Measurements from ENCODE around the gene CD101.

Gene CD101

DNA sequence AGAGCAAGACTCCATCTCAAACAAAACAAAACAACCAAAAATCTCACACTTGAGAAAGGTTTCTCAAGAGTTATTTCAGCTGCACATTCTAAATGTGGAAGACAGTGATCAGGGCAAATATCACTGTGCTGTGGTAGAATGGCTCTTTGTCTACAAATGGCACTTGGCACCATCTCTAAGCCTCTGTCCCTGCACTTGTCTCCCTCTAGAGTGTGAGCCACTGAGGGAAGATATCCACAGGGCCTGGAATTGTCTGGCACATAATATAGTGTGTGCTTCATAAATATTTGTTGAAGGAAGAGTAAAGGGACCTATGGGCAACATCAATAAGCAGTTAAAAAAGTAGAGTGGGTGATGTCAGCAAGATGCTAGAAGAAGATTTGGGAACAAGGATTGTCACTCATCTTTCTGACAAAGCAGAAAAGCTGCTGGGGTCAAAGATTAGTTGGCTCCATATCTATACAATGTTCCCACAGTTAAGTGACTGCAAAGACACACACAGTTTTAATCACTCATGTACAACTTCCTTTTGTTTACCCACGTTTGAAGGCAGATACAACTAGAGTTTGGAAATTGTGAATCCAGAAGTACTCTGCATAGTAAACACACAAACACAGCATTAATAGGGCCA, 19.1 kb downstream of the CD101 start:
- no peak for DNase-seq

DNA sequence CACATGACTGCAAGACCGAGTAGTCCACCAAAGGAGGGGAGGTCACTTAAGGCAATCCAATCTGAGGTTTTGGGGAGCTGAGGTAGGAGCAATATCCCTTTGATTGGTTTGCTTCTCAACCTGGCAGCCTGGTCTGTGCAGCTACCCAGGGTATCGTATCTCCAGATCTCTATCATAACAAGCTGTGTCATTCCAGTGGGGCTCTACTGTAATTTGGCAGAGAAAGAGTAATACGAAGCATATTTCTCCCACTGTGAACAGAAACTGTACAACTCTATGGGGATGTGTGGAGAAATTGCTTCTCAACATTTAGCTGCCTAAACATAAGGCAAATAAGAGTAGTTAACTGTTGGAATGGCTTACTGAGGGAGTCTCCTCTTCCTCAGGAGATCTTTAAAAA, 20.6 kb downstream of the CD101 start:
- no peak for DNase-seq

- no peak for DNase-seq
These were observed 24.0 kb downstream of the CD101 start for GRCh38 chr1:117025568-117025967.

DNA sequence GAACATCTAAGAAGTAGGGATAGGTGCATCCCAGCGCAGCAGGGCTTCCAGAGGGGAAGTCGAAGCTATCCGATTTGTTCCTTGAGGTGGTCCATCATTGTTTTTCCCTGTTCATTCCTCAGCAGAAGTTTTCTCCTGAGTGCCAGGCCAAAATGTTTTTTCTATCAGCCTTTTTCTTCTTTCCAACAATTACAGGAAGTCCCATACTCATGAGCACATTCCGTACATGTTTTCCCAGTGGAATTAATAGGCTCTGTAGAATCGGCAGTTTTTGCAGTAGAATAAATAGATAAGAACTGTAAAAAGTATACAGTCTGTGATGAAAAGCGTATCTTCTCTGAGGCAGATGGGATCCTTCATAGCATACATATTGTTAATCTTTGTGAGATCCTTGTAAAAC, 24.8 kb downstream of the CD101 start:
- DNase-seq = no peak

DNA sequence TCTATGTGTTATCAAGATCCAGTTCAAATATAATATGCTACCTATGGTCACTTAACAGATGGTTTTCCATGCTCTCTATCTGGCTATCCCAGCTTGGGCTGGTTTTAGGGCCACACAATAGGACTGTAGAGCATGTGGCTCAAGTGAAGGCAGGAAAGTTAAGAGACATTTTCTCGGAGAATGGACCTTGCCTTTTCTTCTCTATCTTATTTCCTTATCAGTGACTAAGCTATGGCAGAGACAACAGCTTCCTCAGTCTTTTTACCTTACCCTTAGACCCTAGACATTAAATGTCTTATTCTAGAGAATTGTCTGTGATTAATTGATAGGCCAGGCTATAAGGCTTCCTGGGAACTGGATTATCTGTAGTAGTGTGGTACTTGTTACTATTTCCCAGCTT, 28.1 kb downstream of the CD101 start:
- DNase-seq = no peak

- no peak for DNase-seq
These were observed 28.8 kb downstream of the CD101 start for GRCh38 chr1:117030271-117030877.

DNA sequence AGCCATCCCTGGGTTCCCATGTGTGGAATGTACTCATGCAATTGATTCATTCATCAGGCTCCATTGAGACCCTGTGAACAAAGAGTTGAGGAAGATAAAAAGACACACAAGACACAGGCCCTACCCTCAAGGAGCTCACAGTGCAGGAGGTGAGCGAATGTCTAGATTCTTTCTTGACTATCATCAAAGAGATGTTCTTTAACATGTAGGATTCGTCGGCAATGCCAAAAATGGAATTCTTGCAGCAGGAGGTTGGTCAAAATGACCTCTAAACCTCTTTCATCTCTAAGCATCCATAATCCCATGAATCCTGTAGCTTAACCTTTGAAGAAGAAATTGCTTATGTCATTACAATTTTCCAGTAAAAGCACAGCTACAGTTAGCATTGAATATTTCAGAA, 30.7 kb downstream of the CD101 start:
- DNase-seq = no peak

DNA sequence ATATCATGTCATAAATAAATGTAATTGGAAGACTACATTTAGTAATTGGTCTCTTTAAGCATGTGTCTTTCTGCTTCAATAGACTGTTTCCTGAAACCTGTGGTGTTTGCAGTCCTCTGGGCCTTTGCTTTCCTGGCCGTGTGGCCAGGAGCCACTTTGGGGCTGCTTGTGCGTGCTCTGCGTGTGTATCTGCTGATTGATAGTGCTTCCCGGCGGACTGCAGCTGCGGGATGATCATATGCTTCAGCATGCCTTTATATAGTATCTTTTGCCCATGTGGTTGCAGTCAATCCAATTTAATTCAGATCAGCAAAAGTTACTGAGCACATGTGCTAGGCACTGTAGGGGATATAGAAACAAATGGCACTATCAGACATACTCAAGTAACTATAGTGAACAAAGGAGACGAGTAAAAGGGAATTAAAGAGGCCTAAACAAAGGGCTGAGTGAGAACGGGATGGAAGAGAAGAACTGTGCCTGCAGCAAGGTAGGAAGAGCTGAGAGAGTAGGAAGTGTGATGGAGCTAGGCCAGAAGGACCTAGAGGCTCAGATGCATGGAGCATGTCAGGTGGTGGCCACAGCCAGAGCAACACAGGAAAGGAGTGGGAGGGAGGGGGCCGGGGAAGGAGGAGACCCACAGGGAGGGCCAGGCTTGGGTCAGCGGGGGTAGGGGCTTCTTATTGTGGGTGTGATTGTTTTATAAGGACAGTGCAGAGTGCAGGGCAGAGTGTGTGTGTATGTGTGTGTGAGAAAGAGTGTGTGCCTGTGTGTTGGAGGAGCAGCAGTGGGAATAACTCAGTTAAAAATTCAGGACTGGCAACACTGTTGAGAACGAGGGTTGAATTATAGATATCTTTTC, 31.4 kb downstream of the CD101 start:
- no peak for DNase-seq

- DNase-seq = no peak
These were observed 32.2 kb downstream of the CD101 start for GRCh38 chr1:117033772-117034171.

DNA sequence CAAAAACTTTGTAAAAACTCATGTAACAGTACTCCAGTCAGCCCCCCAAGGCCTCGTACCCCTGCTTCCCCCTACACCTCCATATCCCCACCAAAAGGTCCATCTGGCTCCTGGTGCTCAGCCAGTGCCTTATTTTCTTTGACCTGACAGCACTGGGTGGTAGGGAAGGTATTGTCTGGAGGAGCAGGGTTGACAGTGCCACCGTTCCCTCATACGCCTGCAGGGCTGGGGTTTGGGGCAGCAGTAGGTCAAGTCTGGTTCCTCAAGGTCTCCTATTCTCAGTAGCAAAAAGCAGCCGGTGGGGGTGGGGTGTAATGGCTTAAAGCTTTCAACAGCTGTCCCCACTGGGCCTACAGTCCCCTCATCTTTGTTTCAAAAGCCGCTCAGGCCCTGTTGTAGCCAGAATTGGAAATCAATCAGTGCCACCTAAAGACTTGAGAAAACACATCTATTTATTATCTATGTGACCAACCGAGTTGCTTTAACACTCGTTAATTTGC, 33.3 kb downstream of the CD101 start:
- DNase-seq = no peak

DNA sequence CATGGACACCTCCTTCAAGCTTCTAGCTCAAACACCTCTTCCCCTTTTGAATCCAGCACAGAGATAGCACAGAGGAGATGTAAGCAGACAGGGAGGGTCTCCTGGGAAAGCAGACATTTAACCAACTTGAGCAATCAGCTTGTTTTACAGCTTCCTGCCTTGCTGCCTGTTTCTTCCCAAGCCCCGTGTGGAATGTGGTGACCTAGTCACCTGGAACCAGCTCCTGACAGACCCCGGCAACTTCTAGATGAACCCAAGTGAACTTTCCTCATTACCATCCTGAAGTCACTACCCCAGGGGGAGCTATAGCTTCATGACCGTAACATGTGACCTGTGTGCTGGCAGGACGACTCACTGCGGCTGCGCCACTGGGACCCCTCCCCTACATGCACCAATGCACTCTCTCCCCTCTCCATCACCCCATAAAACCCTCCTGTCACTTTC, 34.5 kb downstream of the CD101 start:
- no peak for DNase-seq

DNA sequence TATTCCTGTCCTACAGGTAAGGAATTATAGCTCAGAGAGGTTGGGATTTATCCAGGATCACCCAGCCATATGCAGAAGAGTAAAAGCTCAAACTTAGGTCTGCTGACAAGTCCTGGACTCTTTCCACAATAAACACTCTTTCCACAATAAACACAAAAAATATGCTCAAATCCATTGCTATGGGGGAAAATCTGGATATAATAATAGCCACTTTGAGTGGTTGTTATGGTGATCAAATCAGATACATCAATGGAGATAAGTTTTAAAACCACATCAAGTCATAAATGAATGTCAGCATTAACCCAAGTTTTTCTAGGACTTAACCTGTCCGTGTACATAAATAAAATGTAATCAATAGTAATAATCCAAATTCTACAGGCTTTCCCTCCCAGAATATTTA, 36.2 kb downstream of the CD101 start:
- DNase-seq = no peak

GRCh38 chr1:117038236-117038635, 36.7 kb downstream of the CD101 start:
- no peak for DNase-seq

GRCh38 chr1:117044217-117044616, 42.7 kb downstream of the CD101 start:
- no peak for DNase-seq

DNA sequence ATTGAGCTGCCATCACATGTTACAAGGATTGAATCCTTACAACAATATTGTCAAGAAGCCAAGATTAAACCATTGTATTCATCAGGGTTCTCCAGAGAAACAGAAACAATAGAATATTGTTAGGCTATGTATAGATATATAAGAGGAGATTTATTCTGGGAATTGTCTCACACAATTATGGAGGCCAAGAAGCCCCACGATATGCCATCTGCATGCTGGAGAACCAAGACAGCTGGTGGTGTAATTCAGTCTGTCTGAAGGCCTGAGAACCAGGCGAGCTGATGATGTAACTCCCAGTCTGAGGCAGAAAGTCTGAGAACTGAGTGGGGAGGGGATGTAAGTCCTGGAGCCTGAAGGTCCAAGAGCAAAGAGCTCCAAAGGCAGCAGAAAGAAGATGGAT, 44.1 kb downstream of the CD101 start:
- DNase-seq = no peak

DNA sequence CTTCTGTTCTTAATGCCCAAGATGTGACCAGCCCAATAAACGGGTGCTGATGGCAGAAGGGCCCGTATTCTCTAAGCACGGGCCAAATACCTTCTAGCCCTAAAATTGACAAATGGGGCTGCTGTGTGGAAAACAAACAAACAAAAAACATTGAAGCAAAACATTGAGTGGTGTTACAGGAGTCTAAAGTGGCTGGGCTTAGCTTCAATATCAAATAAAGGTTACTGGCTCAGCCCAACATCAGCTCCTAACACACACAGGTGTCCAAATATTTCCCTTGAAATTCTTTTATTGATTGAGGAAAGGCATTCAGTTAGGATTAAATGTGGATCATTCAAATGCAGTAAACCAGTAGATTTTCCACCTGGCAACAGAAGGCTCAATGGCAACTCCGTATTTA, 45.2 kb downstream of the CD101 start:
- DNase-seq = no peak

DNA sequence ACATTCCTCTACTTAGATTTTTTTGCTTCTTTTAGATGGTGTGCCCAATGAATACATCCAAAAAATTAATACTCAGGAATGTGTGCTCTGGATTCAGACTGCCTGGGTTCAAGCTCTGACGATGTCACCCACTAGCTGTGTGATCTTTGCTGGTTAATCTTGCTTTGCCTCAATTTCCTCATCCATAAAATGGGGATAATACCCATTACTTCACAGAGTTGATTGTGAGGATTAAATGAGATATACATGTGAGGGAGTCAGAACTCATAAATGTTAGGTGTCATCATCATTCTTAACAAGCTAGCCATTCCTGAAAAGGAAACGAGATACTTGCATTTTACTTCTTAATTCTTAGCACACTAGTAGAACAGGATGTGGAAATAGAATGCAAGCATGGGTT, 45.7 kb downstream of the CD101 start:
- DNase-seq = no peak

- no peak for DNase-seq
These were observed 48.3 kb downstream of the CD101 start for GRCh38 chr1:117049857-117050256.

GRCh38 chr1:117051224-117052064, 49.9 kb downstream of the CD101 start:
- peak; percentile 48 for DNase-seq

DNA sequence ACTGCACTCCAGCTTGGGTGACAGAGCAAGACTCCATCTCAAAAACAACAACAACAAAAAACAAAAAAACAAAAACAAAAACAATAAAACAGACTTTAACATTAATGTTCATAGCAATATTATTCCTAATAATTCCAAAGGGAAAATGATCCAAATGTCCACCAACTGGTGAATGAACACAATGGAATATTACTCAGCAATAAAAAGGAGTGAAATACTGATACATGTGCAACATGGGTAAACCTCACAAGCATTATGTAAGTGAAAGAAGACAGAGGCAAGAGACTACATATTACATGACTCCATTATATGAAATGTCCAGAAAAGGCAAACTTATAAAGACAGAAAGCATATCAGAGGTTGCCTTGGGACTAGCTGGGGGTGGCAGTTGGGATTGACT, 52.5 kb downstream of the CD101 start:
- no peak for DNase-seq

- DNase-seq = no peak
These were observed 57.2 kb downstream of the CD101 start for GRCh38 chr1:117058810-117059209.

DNA sequence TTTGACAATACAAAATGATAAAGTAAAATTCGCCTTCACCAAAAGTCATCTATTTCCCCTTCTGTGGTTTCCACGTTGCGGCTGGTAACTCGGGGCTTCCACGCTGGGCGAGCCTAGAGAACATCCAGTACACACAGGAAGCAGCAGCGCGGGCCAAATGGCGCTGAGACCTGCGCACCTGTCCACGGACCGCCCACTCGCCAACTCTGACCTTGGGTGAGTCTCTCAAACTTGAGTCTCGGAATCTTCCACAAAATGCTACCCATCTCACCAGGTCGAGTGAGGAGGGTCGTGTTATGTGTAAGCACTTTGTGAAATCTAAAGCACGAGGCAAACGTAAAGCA, 57.7 kb downstream of the CD101 start:
- DNase-seq = peak; percentile 81

All from stimulated activated CD4-positive, alpha-beta T cell treated with anti-CD3 and anti-CD28 coated beads, Interleukin-15, amount 100 ng/mL, for 24 hours (primary cell).